Measurements from ENCODE around the gene UQCRC2.
"Not testable (repeated sequence)": the region's sequence is repeated elsewhere in the genome, so short reads cannot be mapped to it uniquely, and the experiment has no call there.

Gene UQCRC2

GRCh38 chr16:21991621-21992020 is 38.5 kb downstream of the UQCRC2 start:
- no peak overlapping the region for H3K27ac ChIP-seq
- TF ChIP-seq ZFX (IDR thresholded peaks at IDR 0.05; ENCODE audit: borderline replicate concordance) (no peak), CTCF (IDR thresholded peaks at IDR 0.05) (no peak)

GRCh38 chr16:21994856-21995465 is 41.8 kb downstream of the UQCRC2 start:
- H3K27ac ChIP-seq, result no peak overlapping the region
- TF ChIP-seq ZFX (IDR thresholded peaks at IDR 0.05; ENCODE audit: borderline replicate concordance), result no peak

GRCh38 chr16:21996923-21997696 is 43.9 kb downstream of the UQCRC2 start:
- no peak overlapping the region for H3K27ac ChIP-seq
- TF ChIP-seq CTCF (IDR thresholded peaks at IDR 0.05) (no peak), ZFX (IDR thresholded peaks at IDR 0.05; ENCODE audit: borderline replicate concordance) (no peak)

GRCh38 chr16:21997697-21998480 is 44.7 kb downstream of the UQCRC2 start:
- no peak overlapping the region for H3K27ac ChIP-seq
- TF ChIP-seq CTCF (IDR thresholded peaks at IDR 0.05), result no peak
- TF ChIP-seq ZFX (IDR thresholded peaks at IDR 0.05; ENCODE audit: borderline replicate concordance), result no peak

- no peak for TF ChIP-seq CTCF (IDR thresholded peaks at IDR 0.05)
- TF ChIP-seq ZFX (IDR thresholded peaks at IDR 0.05; ENCODE audit: borderline replicate concordance), result no peak
- H3K27ac ChIP-seq, result no peak overlapping the region
These were observed 48.4 kb downstream of the UQCRC2 start for GRCh38 chr16:22001591-22001990.

- H3K27ac ChIP-seq, result not testable (repeated sequence)
These were observed 48.9 kb downstream of the UQCRC2 start for GRCh38 chr16:22002047-22002446.

- TF ChIP-seq ZFX (IDR thresholded peaks at IDR 0.05; ENCODE audit: borderline replicate concordance) (no peak), CTCF (IDR thresholded peaks at IDR 0.05) (no peak)
These were observed 50.0 kb downstream of the UQCRC2 start for GRCh38 chr16:22003195-22003594.

GRCh38 chr16:22004341-22004740 is 51.2 kb downstream of the UQCRC2 start:
- H3K27ac ChIP-seq, result no peak overlapping the region

More at GRCh38 chr16:22003195-22003594, 50.0 kb downstream of the UQCRC2 start:
- no peak overlapping the region for H3K27ac ChIP-seq

More at GRCh38 chr16:22004341-22004740, 51.2 kb downstream of the UQCRC2 start:
- TF ChIP-seq ZFX (IDR thresholded peaks at IDR 0.05; ENCODE audit: borderline replicate concordance) (no peak), CTCF (IDR thresholded peaks at IDR 0.05) (no peak)
